ENCODE measurements around the gene SNTA1.
"Not testable (repeated sequence)": the region's sequence is repeated elsewhere in the genome, so short reads cannot be mapped to it uniquely, and the experiment has no call there.

Gene SNTA1

GRCh38 chr20:33394718-33395117, 48.8 kb downstream of the SNTA1 start:
- DNase-seq (ENCODE audit: low read depth in 2 of 2, low spot score in 1 of 2): no peak

GRCh38 chr20:33393609-33394008, 50.0 kb downstream of the SNTA1 start:
- no peak for DNase-seq (ENCODE audit: low read depth in 2 of 2, low spot score in 1 of 2)

GRCh38 chr20:33391722-33392415, 51.7 kb downstream of the SNTA1 start:
- DNase-seq (ENCODE audit: low read depth in 2 of 2, low spot score in 1 of 2): no peak

GRCh38 chr20:33389326-33389725, 54.2 kb downstream of the SNTA1 start:
- not testable (repeated sequence) for DNase-seq (ENCODE audit: low read depth in 2 of 2, low spot score in 1 of 2)

GRCh38 chr20:33388268-33388667, 55.3 kb downstream of the SNTA1 start:
- DNase-seq (ENCODE audit: low read depth in 2 of 2, low spot score in 1 of 2): no peak

GRCh38 chr20:33387177-33387576, 56.4 kb downstream of the SNTA1 start:
- DNase-seq (ENCODE audit: low read depth in 2 of 2, low spot score in 1 of 2): no peak

- no peak for DNase-seq (ENCODE audit: low read depth in 2 of 2, low spot score in 1 of 2)
Measured at GRCh38 chr20:33386673-33387072, 56.9 kb downstream of the SNTA1 start.

GRCh38 chr20:33377366-33377765, 66.2 kb downstream of the SNTA1 start:
- no peak for DNase-seq (ENCODE audit: low read depth in 2 of 2, low spot score in 1 of 2)

GRCh38 chr20:33373735-33374605, 69.6 kb downstream of the SNTA1 start:
- no peak for DNase-seq (ENCODE audit: low read depth in 2 of 2, low spot score in 1 of 2)

- no peak for DNase-seq (ENCODE audit: low read depth in 2 of 2, low spot score in 1 of 2)
Measured at GRCh38 chr20:33372993-33373441, 70.5 kb downstream of the SNTA1 start.

GRCh38 chr20:33370291-33370690, 73.3 kb downstream of the SNTA1 start:
- DNase-seq (ENCODE audit: low read depth in 2 of 2, low spot score in 1 of 2): peak in 1 of 2 donors; percentile 32

- no peak for DNase-seq (ENCODE audit: low read depth in 2 of 2, low spot score in 1 of 2)
Measured at GRCh38 chr20:33362898-33363297, 80.7 kb downstream of the SNTA1 start.

- no peak for DNase-seq (ENCODE audit: low read depth in 2 of 2, low spot score in 1 of 2)
Measured at GRCh38 chr20:33359399-33360261, 83.9 kb downstream of the SNTA1 start.

Measured in stimulated activated CD8-positive, alpha-beta memory T cell treated with anti-CD3 and anti-CD28 coated beads, Interleukin-4, amount 100 ng/mL, for 4 hours (primary cell).